H1 (cell line): ENCODE data around the gene ASCC3. TPM values are rescaled to one million over a fixed set of nuclear protein-coding genes. Genes with fewer than 3 reads are reported as not detected.

ENCODE experiments used
- ZNF274 ChIP-seq: IDR thresholded peaks from 2 replicates; pipeline ENCODE4 v1.7.0; 2012; ENCODE audit warnings: low read length, borderline replicate concordance; ENCODE audit errors: extremely low read depth
- polyA plus RNA-seq, 7 experiments: library from polyadenylated mRNA; depleted of rRNA in 3 of 7; stranded (reverse) in 5 of 7; unstranded in 2 of 7; fragments of >200 nt in 5 of 7; fragments of 200-250 nt in 2 of 7; gene quantifications; 1 replicate in 5 of 7; 2 replicates in 1 of 7; 4 replicates in 1 of 7; pipeline versions ENCODE4 v1.2.1 to v1.2.3, GENCODE V29; 2011 to 2013; ENCODE audit warnings: missing spikeins in 2 of 7, mixed read lengths in 2 of 7
- total RNA-seq: library from RNA; stranded (reverse); fragmentation: NEBNext Ultra II Directional; extraction: Animal tissue kit (Norgen Biotek cat#: 25700); gene quantifications from 2 replicates; pipeline ENCODE4 v1.2.1, GENCODE V29; 2021

The ASCC3 gene
- total and polyA plus RNA-seq, 2 of the 8 experiments (the other 6 are each of a cell fraction or from before 2014, with no cell fraction given) = 37.5 to 77.8 TPM

DNA sequence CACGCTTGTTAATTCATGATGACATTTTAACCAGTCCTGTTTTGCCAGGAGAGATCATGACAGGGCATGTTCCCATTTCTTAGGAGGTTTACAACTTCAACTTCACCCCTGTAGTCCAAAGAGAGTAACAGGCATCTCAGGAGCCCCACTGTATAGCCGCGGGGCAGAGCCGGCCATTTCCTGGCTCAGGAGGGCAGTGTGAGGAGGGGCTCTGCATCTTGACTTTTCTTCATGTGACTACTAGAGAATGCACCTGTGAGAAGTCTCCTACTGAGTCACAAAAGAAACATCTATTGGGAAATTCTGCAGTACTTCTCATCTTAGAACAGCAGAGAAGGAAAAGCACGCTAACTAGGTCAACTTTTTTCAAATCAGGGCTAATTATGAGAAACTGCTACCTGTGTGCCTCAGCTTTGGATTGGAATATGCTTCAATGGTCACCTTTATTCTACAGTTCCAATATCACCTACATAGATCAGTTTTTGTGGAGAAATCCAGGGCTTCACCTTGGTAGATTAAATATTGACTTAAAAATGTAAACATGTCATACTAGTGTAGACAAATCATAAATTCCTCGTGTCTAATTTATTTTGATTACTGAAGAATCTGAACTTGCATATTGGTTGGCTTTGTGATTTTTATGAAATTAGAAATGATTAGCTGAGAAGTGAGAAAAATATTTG is 387.8 kb downstream of the ASCC3 start (continued):
- no peak for TF ChIP-seq ZNF274
- TF ChIP-seq, all 59 proteins: peak for 2
